Measurements from ENCODE around the gene XPNPEP3. TPM values are rescaled to one million over a fixed set of nuclear protein-coding genes. Genes with fewer than 3 reads are reported as not detected.

The XPNPEP3 gene
- total RNA-seq, 2 donors from 2014 or later, result 9.4 to 12.5 TPM

- Histone ChIP-seq H3K9me3 (no peaks in the 10 kb centered on the region), H3K27ac (no peak overlapping the region)
These were observed 101.4 kb downstream of the XPNPEP3 start for GRCh38 chr22:40958299-40958698.

GRCh38 chr22:40960145-40960544 lies 103.2 kb downstream of the XPNPEP3 start:
- peaks cover 0 to 16% of the 10 kb centered on the region in 2 donors for H3K4me1 ChIP-seq
- peaks cover 34% of the 10 kb centered on the region for H3K36me3 ChIP-seq
- DNase-seq (ENCODE audit: low spot score), result no peak
- no peak for TF ChIP-seq CTCF (IDR thresholded peaks at IDR 0.05)
- no peak overlapping the region for H3K27ac ChIP-seq
- no peaks in the 10 kb centered on the region for H3K9me3 ChIP-seq
- H3K27me3 ChIP-seq, result no peaks in the 10 kb centered on the region
- no peak overlapping the region for H3K4me3 ChIP-seq

More at GRCh38 chr22:40958299-40958698, 101.4 kb downstream of the XPNPEP3 start:
- Histone ChIP-seq H3K4me1 (peaks cover 0 to 32% of the 10 kb centered on the region in 2 donors), H3K4me3 (no peak overlapping the region), H3K27me3 (no peaks in the 10 kb centered on the region), H3K36me3 (peaks cover 26% of the 10 kb centered on the region)
- no peak for TF ChIP-seq CTCF (IDR thresholded peaks at IDR 0.05)
- no peak for DNase-seq (ENCODE audit: low spot score)

DNA sequence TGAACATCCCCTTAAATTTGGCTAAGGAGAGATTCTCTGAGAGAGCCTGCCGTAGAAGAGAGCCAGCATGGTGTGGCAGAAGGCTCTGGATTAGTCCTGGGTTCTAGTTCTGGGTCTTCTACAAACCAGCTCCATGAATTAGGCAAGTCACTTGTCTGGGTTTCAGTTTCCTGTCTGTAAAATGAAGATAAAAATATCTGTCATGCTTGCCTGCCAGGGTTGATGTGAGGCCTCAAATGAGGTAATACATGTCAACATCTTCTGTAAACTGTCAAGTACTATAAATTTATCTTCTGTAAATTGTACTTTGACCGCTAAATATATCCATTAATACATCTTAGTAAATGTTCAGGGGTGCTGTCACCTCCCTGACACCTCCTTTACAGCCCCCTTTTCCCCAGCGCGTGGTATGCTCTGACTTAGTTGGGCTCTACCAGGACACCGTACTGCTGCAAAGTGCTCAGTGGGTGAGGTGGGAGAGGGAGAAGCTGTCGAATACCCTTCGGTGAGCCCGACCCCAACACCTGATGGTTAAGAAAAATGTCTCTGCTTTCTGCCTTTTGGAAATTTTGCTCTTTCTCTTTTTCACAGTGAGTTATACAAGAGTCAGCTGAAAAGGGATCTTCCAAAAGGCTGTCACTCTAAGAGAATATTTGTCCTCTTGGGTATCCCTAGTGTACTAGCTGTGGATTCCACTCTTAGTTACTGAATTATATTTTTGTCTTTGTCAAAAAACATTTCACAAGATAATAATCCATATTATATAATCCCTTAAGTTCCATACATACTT lies 109.2 kb downstream of the XPNPEP3 start:
- Histone ChIP-seq H3K4me1 (peaks cover 0 to 8% of the 10 kb centered on the region in 2 donors), H3K4me3 (no peak overlapping the region), H3K27me3 (no peaks in the 10 kb centered on the region), H3K9me3 (no peaks in the 10 kb centered on the region), H3K27ac (peak overlapping the region in 1 of 2 donors; percentile 51), H3K36me3 (peaks cover 33% of the 10 kb centered on the region)
- DNase-seq (ENCODE audit: low spot score), result no peak
- TF ChIP-seq CTCF (IDR thresholded peaks at IDR 0.05), result no peak

- Histone ChIP-seq H3K4me1 (peaks cover 0 to 8% of the 10 kb centered on the region in 2 donors), H3K36me3 (peaks cover 33% of the 10 kb centered on the region), H3K27me3 (no peaks in the 10 kb centered on the region), H3K27ac (peak overlapping the region in 1 of 2 donors; percentile 51), H3K4me3 (no peak overlapping the region), H3K9me3 (no peaks in the 10 kb centered on the region)
- no peak for DNase-seq (ENCODE audit: low spot score)
- TF ChIP-seq CTCF (IDR thresholded peaks at IDR 0.05), result no peak
These were observed 109.8 kb downstream of the XPNPEP3 start for GRCh38 chr22:40966726-40967085.

GRCh38 chr22:40967111-40967760 lies 110.3 kb downstream of the XPNPEP3 start:
- Histone ChIP-seq H3K27ac (no peak overlapping the region), H3K36me3 (peaks cover 38% of the 10 kb centered on the region)
- TF ChIP-seq CTCF (IDR thresholded peaks at IDR 0.05), result no peak

More at GRCh38 chr22:40967111-40967760, 110.3 kb downstream of the XPNPEP3 start:
- Histone ChIP-seq H3K4me3 (no peak overlapping the region), H3K9me3 (no peaks in the 10 kb centered on the region), H3K4me1 (peaks cover 0 to 8% of the 10 kb centered on the region in 2 donors), H3K27me3 (no peaks in the 10 kb centered on the region)
- DNase-seq (ENCODE audit: low spot score), result no peak
